T-cell (primary cell): Measurements from ENCODE around the gene LCOR. TPM values are rescaled to one million over a fixed set of nuclear protein-coding genes. Genes with fewer than 3 reads are reported as not detected.

ENCODE experiments used
- ATAC-seq, 4 experiments: fragments of 200-7000 bp in 3 of 4; fragments of 150-1000 bp in 1 of 4; cut with Tn5 transposase; replicated peaks in 1 of 4; 1 replicate in 3 of 4; 2 replicates in 1 of 4; pipeline ENCODE4 v1.10.0; 2021; ENCODE audit warnings: moderate library complexity in 3 of 4, mild to moderate bottlenecking in 2 of 4, moderate number of reproducible peaks in 1 of 4
- CTCF ChIA-PET, 2 donors: fragments of 300-600 bp; sonication (Branson Sonifier 250); formaldehyde crosslinking; loops; one replicate each; lab custom pipeline; 2022; ENCODE audit warnings: antibody characterized with exemption in 2 of 2; lab: Charles Lee
- POLR2A ChIA-PET, 2 donors: fragments of 300-600 bp; sonication (Branson Sonifier 250); formaldehyde crosslinking; loops; one replicate each; lab custom pipeline; 2022; ENCODE audit warnings: antibody characterized with exemption in 2 of 2; lab: Charles Lee
- DNase-seq, 35 experiments: peaks; one replicate each; pipeline versions ENCODE4 v3.0.0 to v3.0.0-alpha.2; 2013 to 2023
- H3K27ac ChIP-seq: one replicate; pipeline ENCODE4 v1.5.1; 2013; ENCODE audit warnings: low read length
- H3K27me3 ChIP-seq, 2 experiments: replicated peaks in 1 of 2; 1 replicate in 1 of 2; 2 replicates in 1 of 2; pipeline versions ENCODE4 v1.6.1 to v1.7.0; 2013; ENCODE audit warnings: low read length in 1 of 2, mixed read lengths in 1 of 2; ENCODE audit not compliant: control insufficient read depth in 2 of 2, insufficient read depth in 2 of 2; ENCODE audit errors: extremely low read depth in 1 of 2
- H3K36me3 ChIP-seq, 2 donors: 1 replicate in 1 of 2; 2 replicates in 1 of 2; pipeline versions ENCODE4 v1.6.1 to v1.7.0; 2013; ENCODE audit warnings: low read length in 1 of 2; ENCODE audit not compliant: control insufficient read depth in 2 of 2, insufficient read depth in 1 of 2; ENCODE audit errors: extremely low read depth in 1 of 2
- H3K4me1 ChIP-seq, 2 experiments: 1 replicate in 1 of 2; 2 replicates in 1 of 2; pipeline versions ENCODE4 v1.6.1 to v1.7.0; 2013; ENCODE audit warnings: low read length in 2 of 2, mixed read lengths in 1 of 2; ENCODE audit not compliant: insufficient read depth in 2 of 2, control insufficient read depth in 1 of 2; ENCODE audit errors: extremely low read depth in 1 of 2
- H3K4me3 ChIP-seq, 2 donors: 1 replicate in 1 of 2; 2 replicates in 1 of 2; pipeline versions ENCODE4 v1.5.1 to v1.7.0; 2013; ENCODE audit warnings: mild to moderate bottlenecking in 2 of 2, low read length in 1 of 2, moderate library complexity in 1 of 2; ENCODE audit not compliant: control insufficient read depth in 1 of 2; ENCODE audit errors: extremely low read depth in 1 of 2
- H3K9me3 ChIP-seq: 2 replicates; pipeline ENCODE4 v1.7.0; 2013
- H3K27ac Mint-ChIP-seq, 2 donors: one replicate each; pipeline ENCODE4 v1.8.0; 2020 to 2021; ENCODE audit warnings: mild to moderate bottlenecking in 2 of 2, mixed read lengths in 2 of 2
- H3K27me3 Mint-ChIP-seq, 2 donors: one replicate each; pipeline ENCODE4 v1.8.0; 2021 to 2022; ENCODE audit warnings: mixed read lengths in 2 of 2
- H3K36me3 Mint-ChIP-seq: one replicate; pipeline ENCODE4 v1.8.0; 2021; ENCODE audit warnings: mixed read lengths
- H3K4me1 Mint-ChIP-seq, 3 donors: one replicate each; pipeline ENCODE4 v1.8.0; 2020 to 2022; ENCODE audit warnings: mixed read lengths in 3 of 3, mild to moderate bottlenecking in 1 of 3
- H3K4me3 Mint-ChIP-seq, 3 donors: one replicate each; pipeline ENCODE4 v1.8.0; 2020 to 2022; ENCODE audit warnings: mild to moderate bottlenecking in 3 of 3, mixed read lengths in 3 of 3, moderate library complexity in 3 of 3
- H3K9me3 Mint-ChIP-seq, 3 donors: one replicate each; pipeline ENCODE4 v1.8.0; 2020 to 2022; ENCODE audit warnings: mixed read lengths in 3 of 3
- WGBS: methylation state at CpG from one replicate; pipeline ENCODE4 v1.1.5; 2013; ENCODE audit warnings: missing lambda C conversion rate; ENCODE audit not compliant: insufficient coverage; 5-methylcytosine and 5-hydroxymethylcytosine counted together
- total RNA-seq, 35 experiments: library from RNA in 6 of 35; stranded (reverse) in 6 of 35; fragments of 120-200 nt in 1 of 35; gene quantifications; one replicate each; pipeline versions ENCODE4 v1.2.1 to v1.2.4 and lab custom pipeline; 2013 to 2026

Gene LCOR
- total RNA-seq, 5 donors from 2014 or later (not counting 1 experiment from before 2014, with no cell fraction given): 32.0 to 67.3 (median 38.0) TPM

- CTCF ChIA-PET: no interaction called here
- H3K27ac Mint-ChIP-seq: peak overlapping the region in 1 of 2 donors; percentile 13
These were observed 114.9 kb downstream of the LCOR start for GRCh38 chr10:96947036-96947435.

GRCh38 chr10:96949039-96949683 lies 117.1 kb downstream of the LCOR start:
- Histone ChIP-seq H3K4me3 (no peak overlapping the region), H3K27me3 (no peaks in the 10 kb centered on the region), H3K27ac (no peak overlapping the region), H3K36me3 (peaks cover 2 to 12% of the 10 kb centered on the region in 2 donors), H3K9me3 (no peaks in the 10 kb centered on the region), H3K4me1 (peaks cover 0 to 11% of the 10 kb centered on the region in 2 experiments)
- Mint-ChIP-seq H3K4me3 (no peak overlapping the region), H3K27me3 (no peaks in the 10 kb centered on the region), H3K27ac (no peak overlapping the region), H3K4me1 (peaks cover 34 to 35% (median 34%) of the 10 kb centered on the region in 3 donors), H3K36me3 (peaks cover 43% of the 10 kb centered on the region), H3K9me3 (no peaks in the 10 kb centered on the region)
- ChIA-PET POLR2A (no interaction called here), CTCF (interaction anchor here in 1 of 2 donors (0.6 kb wide), 1 partner anchor 375 kb away, joined by 3 read pairs; no protein-coding TSS in a partner anchor)
- no peak for ATAC-seq
- WGBS: 100% methylated on average over 4 of the region's 5 CpGs
- DNase-seq: no peak

More at GRCh38 chr10:96947036-96947435, 114.9 kb downstream of the LCOR start:
- H3K36me3 Mint-ChIP-seq: peaks cover 30% of the 10 kb centered on the region
- H3K4me1 Mint-ChIP-seq: peaks cover 34 to 35% (median 34%) of the 10 kb centered on the region in 3 donors
- POLR2A ChIA-PET: no interaction called here
- H3K4me3 Mint-ChIP-seq: no peak overlapping the region
- no peak overlapping the region for H3K4me3 ChIP-seq
- no peaks in the 10 kb centered on the region for H3K27me3 ChIP-seq
- no peak for DNase-seq
- H3K27me3 Mint-ChIP-seq: no peaks in the 10 kb centered on the region
- WGBS: no CpG with 5 or more reads among the region's 5 CpGs
- H3K27ac ChIP-seq: no peak overlapping the region
- no peaks in the 10 kb centered on the region for H3K9me3 Mint-ChIP-seq
- no peak for ATAC-seq
- no peaks in the 10 kb centered on the region for H3K9me3 ChIP-seq
- H3K36me3 ChIP-seq: peaks cover 0 to 9% of the 10 kb centered on the region in 2 donors
- peaks cover 0 to 11% of the 10 kb centered on the region in 2 experiments for H3K4me1 ChIP-seq

DNA sequence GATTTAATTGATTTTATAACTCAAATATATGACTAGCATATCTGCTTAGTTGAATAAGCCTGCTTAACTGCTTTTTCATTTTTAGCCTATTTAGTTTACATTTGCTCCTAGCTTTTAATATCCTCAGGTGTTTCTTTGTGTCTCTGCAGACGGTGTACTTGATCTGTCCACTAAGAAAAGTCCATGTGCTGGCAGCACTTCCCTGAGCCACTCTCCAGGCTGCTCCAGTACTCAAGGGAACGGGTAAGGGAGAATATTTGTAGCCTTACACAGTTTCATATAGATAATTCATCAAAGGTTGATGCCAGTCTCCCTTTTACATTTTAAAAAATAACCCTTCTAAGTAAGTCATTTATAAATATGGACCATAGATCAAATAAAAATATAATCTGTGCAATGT lies 119.9 kb downstream of the LCOR start:
- H3K4me1 ChIP-seq: peaks cover 0 to 8% of the 10 kb centered on the region in 2 experiments
- H3K27me3 Mint-ChIP-seq: no peaks in the 10 kb centered on the region
- H3K4me3 Mint-ChIP-seq: no peak overlapping the region
- peaks cover 17 to 23% (median 22%) of the 10 kb centered on the region in 3 donors for H3K4me1 Mint-ChIP-seq
- ATAC-seq (no peak), DNase-seq (no peak)
- peaks cover 52% of the 10 kb centered on the region for H3K36me3 Mint-ChIP-seq
- no peaks in the 10 kb centered on the region for H3K9me3 Mint-ChIP-seq
- H3K4me3 ChIP-seq: no peak overlapping the region
- POLR2A ChIA-PET: no interaction called here
- no peak overlapping the region for H3K27ac Mint-ChIP-seq
- WGBS: no CpG with 5 or more reads among the region's 2 CpGs
- CTCF ChIA-PET: no interaction called here
- no peaks in the 10 kb centered on the region for H3K9me3 ChIP-seq
- peaks cover 11 to 31% of the 10 kb centered on the region in 2 donors for H3K36me3 ChIP-seq
- no peaks in the 10 kb centered on the region for H3K27me3 ChIP-seq
- H3K27ac ChIP-seq: no peak overlapping the region

- peaks cover 11 to 33% of the 10 kb centered on the region in 2 donors for H3K36me3 ChIP-seq
- no peak for ATAC-seq
- Mint-ChIP-seq H3K27ac (no peak overlapping the region), H3K9me3 (no peaks in the 10 kb centered on the region), H3K36me3 (peaks cover 50% of the 10 kb centered on the region), H3K4me3 (no peak overlapping the region), H3K4me1 (peaks cover 0 to 4% (median 0%) of the 10 kb centered on the region in 3 donors), H3K27me3 (no peaks in the 10 kb centered on the region)
- H3K27me3 ChIP-seq: no peaks in the 10 kb centered on the region
- POLR2A ChIA-PET: no interaction called here
- WGBS: 85% methylated on average over 4 of the region's 4 CpGs
- no peaks in the 10 kb centered on the region for H3K4me1 ChIP-seq
- H3K27ac ChIP-seq: no peak overlapping the region
- no peaks in the 10 kb centered on the region for H3K9me3 ChIP-seq
- H3K4me3 ChIP-seq: no peak overlapping the region
- CTCF ChIA-PET: no interaction called here
- no peak for DNase-seq
These were observed 123.7 kb downstream of the LCOR start for GRCh38 chr10:96955794-96956193.

- DNase-seq: no peak
- POLR2A ChIA-PET: no interaction called here
- H3K27me3 Mint-ChIP-seq: no peaks in the 10 kb centered on the region
- Histone ChIP-seq H3K27me3 (no peaks in the 10 kb centered on the region), H3K4me1 (no peaks in the 10 kb centered on the region), H3K9me3 (no peaks in the 10 kb centered on the region), H3K4me3 (no peak overlapping the region), H3K27ac (no peak overlapping the region), H3K36me3 (peaks cover 8 to 29% of the 10 kb centered on the region in 2 donors)
- no CpG with 5 or more reads among the region's 2 CpGs for WGBS
- peaks cover 0 to 4% (median 0%) of the 10 kb centered on the region in 3 donors for H3K4me1 Mint-ChIP-seq
- no peak overlapping the region for H3K4me3 Mint-ChIP-seq
- H3K27ac Mint-ChIP-seq: no peak overlapping the region
- ATAC-seq: no peak
- H3K9me3 Mint-ChIP-seq: no peaks in the 10 kb centered on the region
- CTCF ChIA-PET: interaction anchor here in 1 of 2 donors (0.6 to 1.1 kb wide), 2 partner anchors 46 to 79 kb away, joined by 3 read pairs; no protein-coding TSS in a partner anchor
- peaks cover 42% of the 10 kb centered on the region for H3K36me3 Mint-ChIP-seq
These were observed 126.0 kb downstream of the LCOR start for GRCh38 chr10:96958071-96958470.

GRCh38 chr10:96959733-96960132 lies 127.6 kb downstream of the LCOR start:
- Mint-ChIP-seq H3K4me3 (no peak overlapping the region), H3K9me3 (no peaks in the 10 kb centered on the region), H3K27ac (no peak overlapping the region), H3K4me1 (peaks cover 0 to 4% (median 0%) of the 10 kb centered on the region in 3 donors), H3K36me3 (peaks cover 35% of the 10 kb centered on the region), H3K27me3 (no peaks in the 10 kb centered on the region)
- ATAC-seq (no peak), DNase-seq (no peak)
- H3K4me3 ChIP-seq: no peak overlapping the region
- WGBS: no CpG with 5 or more reads among the region's 1 CpG
- H3K27me3 ChIP-seq: no peaks in the 10 kb centered on the region
- POLR2A ChIA-PET: interaction anchor here in 1 of 2 donors (0.6 kb wide), 1 partner anchor 17 kb away, joined by 5 read pairs; no protein-coding TSS in a partner anchor
- H3K36me3 ChIP-seq: peaks cover 8 to 26% of the 10 kb centered on the region in 2 donors
- H3K4me1 ChIP-seq: no peaks in the 10 kb centered on the region
- no peaks in the 10 kb centered on the region for H3K9me3 ChIP-seq
- CTCF ChIA-PET: interaction anchor here (1.1 kb wide), 2 partner anchors 9 to 14 kb away, joined by 3 to 4 read pairs; no protein-coding TSS in a partner anchor
- H3K27ac ChIP-seq: no peak overlapping the region
